HCEC 1CT (cell line): ENCODE data around the gene PHC1.
A peak's percentile ranks its signal among the peaks of the same experiment; 100 is the strongest.
"Not testable (repeated sequence)": the region's sequence is repeated elsewhere in the genome, so short reads cannot be mapped to it uniquely, and the experiment has no call there.

Experiments
- DNase-seq: peaks from one replicate; pipeline ENCODE4 v3.0.0-alpha.2; 2017

The PHC1 gene

GRCh38 chr12:8914033-8914715, at the start of gene PHC1:
PHC1 (plus strand) TSS chr12:8914509; CDS start chr12:8917678, 3,169 bp downstream.
- DNase-seq, result peak; percentile 61

- DNase-seq, result no peak
These were observed 47.9 kb upstream of the PHC1 start for GRCh38 chr12:8866429-8866828.

- no peak for DNase-seq
These were observed 47.3 kb upstream of the PHC1 start for GRCh38 chr12:8867009-8867408.

GRCh38 chr12:8867786-8868185, 46.5 kb upstream of the PHC1 start:
- no peak for DNase-seq

- no peak for DNase-seq
These were observed 43.7 kb upstream of the PHC1 start for GRCh38 chr12:8870586-8870985.

- no peak for DNase-seq
These were observed 43.2 kb upstream of the PHC1 start for GRCh38 chr12:8871068-8871467.

- DNase-seq, result no peak
These were observed 37.4 kb upstream of the PHC1 start for GRCh38 chr12:8876887-8877286.

GRCh38 chr12:8886502-8887284, 27.6 kb upstream of the PHC1 start:
- DNase-seq, result no peak

- no peak for DNase-seq
These were observed 27.0 kb upstream of the PHC1 start for GRCh38 chr12:8887285-8887715.

- no peak for DNase-seq
These were observed 23.8 kb upstream of the PHC1 start for GRCh38 chr12:8890313-8891085.

GRCh38 chr12:8891976-8892375, 22.3 kb upstream of the PHC1 start:
- no peak for DNase-seq

- DNase-seq, result no peak
These were observed 19.9 kb upstream of the PHC1 start for GRCh38 chr12:8894378-8894777.

GRCh38 chr12:8894986-8895385, 19.3 kb upstream of the PHC1 start:
- no peak for DNase-seq

GRCh38 chr12:8897081-8897480, 17.2 kb upstream of the PHC1 start:
- DNase-seq, result no peak

GRCh38 chr12:8899830-8900229, 14.5 kb upstream of the PHC1 start:
- DNase-seq, result no peak

- DNase-seq, result not testable (repeated sequence)
These were observed 11.6 kb upstream of the PHC1 start for GRCh38 chr12:8902703-8903102.

GRCh38 chr12:8903646-8904045, 10.7 kb upstream of the PHC1 start:
- no peak for DNase-seq

- DNase-seq, result no peak
These were observed 9.6 kb upstream of the PHC1 start for GRCh38 chr12:8904665-8905064.

GRCh38 chr12:8905546-8905945, 8.8 kb upstream of the PHC1 start:
- DNase-seq, result no peak

- DNase-seq, result no peak
These were observed 7.8 kb upstream of the PHC1 start for GRCh38 chr12:8906266-8907180.

GRCh38 chr12:8907513-8907912, 6.8 kb upstream of the PHC1 start:
- no peak for DNase-seq

- no peak for DNase-seq
These were observed 4.6 kb upstream of the PHC1 start for GRCh38 chr12:8909752-8910151.
